H1 (cell line): ENCODE data around the gene SH3PXD2A. TPM values are rescaled to one million over a fixed set of nuclear protein-coding genes. Genes with fewer than 3 reads are reported as not detected.
A peak's percentile ranks its signal among the peaks of the same experiment; 100 is the strongest.

Experiments used
- BACH1 ChIP-seq: IDR thresholded peaks from 2 replicates; pipeline ENCODE4 v1.6.1; 2012; ENCODE audit warnings: low read length, improper control_type of control experiment
- CEBPB ChIP-seq: IDR thresholded peaks from 2 replicates; pipeline ENCODE4 v1.6.1; 2012; ENCODE audit warnings: low read depth, low read length
- HDAC2 ChIP-seq, 2 experiments: fragments of 300-600 bp in 1 of 2; sonication (generic) in 1 of 2; IDR thresholded peaks; 2 replicates each; pipeline ENCODE4 v1.6.1; 2011 to 2012; ENCODE audit warnings: low read depth in 2 of 2, low read length in 2 of 2, mild to moderate bottlenecking in 2 of 2, moderate library complexity in 2 of 2, borderline replicate concordance in 1 of 2, inconsistent platforms in 1 of 2
- NANOG ChIP-seq: IDR thresholded peaks from 2 replicates; pipeline ENCODE4 v1.6.1; 2011; ENCODE audit warnings: low read length, low read depth, mild to moderate bottlenecking, inconsistent platforms; ENCODE audit not compliant: insufficient read depth, poor library complexity, severe bottlenecking
- SIN3A ChIP-seq, 2 experiments: IDR thresholded peaks in 1 of 2; conservative IDR thresholded peaks in 1 of 2; 2 replicates each; pipeline ENCODE4 v1.6.1; 2011 to 2012; ENCODE audit warnings: low read length in 2 of 2, improper control_type of control experiment in 1 of 2, low read depth in 1 of 2, mild to moderate bottlenecking in 1 of 2
- SIRT6 ChIP-seq: IDR thresholded peaks from one replicate; pipeline ENCODE4 v1.7.1; 2012; ENCODE audit warnings: low read length, inconsistent platforms
- TAF7 ChIP-seq: optimal IDR thresholded peaks from 2 replicates; pipeline ENCODE3; 2011; ENCODE audit warnings: low read depth, mild to moderate bottlenecking, inconsistent platforms, low read length, moderate library complexity, borderline replicate concordance
- TCF12 ChIP-seq: IDR thresholded peaks from 2 replicates; pipeline ENCODE4 v1.6.1; 2011; ENCODE audit warnings: low read depth, mild to moderate bottlenecking, low read length
- polyA plus RNA-seq, 7 experiments: library from polyadenylated mRNA; depleted of rRNA in 3 of 7; stranded (reverse) in 5 of 7; unstranded in 2 of 7; fragments of >200 nt in 5 of 7; fragments of 200-250 nt in 2 of 7; gene quantifications; 1 replicate in 5 of 7; 2 replicates in 1 of 7; 4 replicates in 1 of 7; pipeline versions ENCODE4 v1.2.1 to v1.2.3, GENCODE V29; 2011 to 2013; ENCODE audit warnings: missing spikeins in 2 of 7, mixed read lengths in 2 of 7
- total RNA-seq: library from RNA; stranded (reverse); fragmentation: NEBNext Ultra II Directional; extraction: Animal tissue kit (Norgen Biotek cat#: 25700); gene quantifications from 2 replicates; pipeline ENCODE4 v1.2.1, GENCODE V29; 2021

SH3PXD2A gene
- total and polyA plus RNA-seq, 2 of the 8 experiments (the other 6 are each of a cell fraction or from before 2014, with no cell fraction given) = 5.4 to 16.3 TPM

DNA sequence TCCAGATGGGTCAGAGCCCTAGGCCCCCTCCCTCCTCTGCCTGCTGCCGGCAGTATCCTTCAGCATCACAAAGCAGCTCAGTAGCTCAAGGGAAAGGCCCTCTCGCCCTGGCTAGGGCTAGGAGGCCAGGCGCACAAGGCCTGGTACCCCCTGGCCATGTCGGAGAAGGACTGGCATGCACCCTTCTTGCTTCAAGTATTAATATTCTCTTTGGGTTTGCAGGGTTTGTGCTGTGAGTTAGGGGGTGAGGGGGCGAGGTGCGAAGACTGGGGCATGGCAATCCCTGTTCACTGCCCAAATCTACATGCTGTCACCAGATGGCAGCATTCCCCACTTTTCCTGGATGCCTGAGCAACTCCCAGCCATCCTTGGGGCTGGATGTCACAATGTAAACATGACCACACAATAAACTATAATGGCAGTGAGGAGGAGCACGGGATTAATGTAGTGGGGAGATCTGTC lies 256.7 kb downstream of the SH3PXD2A start (continued):
- TF ChIP-seq SIN3A (conservative IDR thresholded peaks at IDR 0.05 in 1 of 2, IDR thresholded peaks at IDR 0.05 in 1 of 2; ENCODE audit: low read depth in 1 of 2, low read length in 2 of 2) (peak in 1 of 2 experiments; percentile 63; a peak in 1 of 4 replicates), SIRT6 (no peak), TAF7 (no peak), HDAC2 (IDR thresholded peaks at IDR 0.05; ENCODE audit: borderline replicate concordance in 1 of 2, low read depth in 2 of 2, low read length in 2 of 2) (no peak), BACH1 (peak; percentile 18; the same call in 1 of the 2 replicates), NANOG (no peak), CEBPB (peak; percentile 41; the same call in 1 of the 2 replicates), TCF12 (no peak)
